AG09309 (cell line): Measurements from ENCODE around the gene CRABP2.
A peak's percentile ranks its signal among the peaks of the same experiment; 100 is the strongest.

ENCODE experiments used
- DNase-seq: peaks from one replicate; pipeline ENCODE4 v3.0.0-alpha.2; 2010; ENCODE audit warnings: low read depth
- H3K4me3 ChIP-seq: 2 replicates; pipeline ENCODE4 v1.5.1; 2011; ENCODE audit warnings: mild to moderate bottlenecking, low read depth, low read length, moderate library complexity; ENCODE audit not compliant: control insufficient read depth
- TF ChIP-seq, protein P1 (sequence below): IDR thresholded peaks from 2 replicates; pipeline ENCODE4 v1.5.1; 2011; ENCODE audit warnings: mild to moderate bottlenecking, low read depth, low read length, inconsistent platforms; ENCODE audit not compliant: insufficient read depth, control insufficient read depth; ENCODE audit errors: missing control alignments

The CRABP2 gene

DNA sequence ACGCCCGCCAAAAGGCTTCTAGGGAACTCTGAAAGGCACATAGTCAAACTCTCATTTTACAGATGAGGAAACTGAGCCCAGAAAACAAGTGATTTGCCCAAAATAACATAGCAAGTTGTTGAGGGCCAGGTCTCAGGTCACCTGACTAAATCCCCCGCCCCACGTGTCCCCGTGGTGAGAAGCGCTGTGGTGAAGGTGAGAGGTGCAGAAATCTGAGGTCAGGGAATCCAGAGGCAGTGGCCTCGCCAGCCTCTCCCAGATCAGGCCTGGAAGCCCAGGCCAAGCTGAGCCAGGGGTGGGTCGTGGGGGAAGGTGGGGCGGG lies 41.0 kb upstream of the CRABP2 start:
- peak overlapping the region; percentile 52 for H3K4me3 ChIP-seq
- DNase-seq, result no peak
- TF ChIP-seq, protein P1, sequence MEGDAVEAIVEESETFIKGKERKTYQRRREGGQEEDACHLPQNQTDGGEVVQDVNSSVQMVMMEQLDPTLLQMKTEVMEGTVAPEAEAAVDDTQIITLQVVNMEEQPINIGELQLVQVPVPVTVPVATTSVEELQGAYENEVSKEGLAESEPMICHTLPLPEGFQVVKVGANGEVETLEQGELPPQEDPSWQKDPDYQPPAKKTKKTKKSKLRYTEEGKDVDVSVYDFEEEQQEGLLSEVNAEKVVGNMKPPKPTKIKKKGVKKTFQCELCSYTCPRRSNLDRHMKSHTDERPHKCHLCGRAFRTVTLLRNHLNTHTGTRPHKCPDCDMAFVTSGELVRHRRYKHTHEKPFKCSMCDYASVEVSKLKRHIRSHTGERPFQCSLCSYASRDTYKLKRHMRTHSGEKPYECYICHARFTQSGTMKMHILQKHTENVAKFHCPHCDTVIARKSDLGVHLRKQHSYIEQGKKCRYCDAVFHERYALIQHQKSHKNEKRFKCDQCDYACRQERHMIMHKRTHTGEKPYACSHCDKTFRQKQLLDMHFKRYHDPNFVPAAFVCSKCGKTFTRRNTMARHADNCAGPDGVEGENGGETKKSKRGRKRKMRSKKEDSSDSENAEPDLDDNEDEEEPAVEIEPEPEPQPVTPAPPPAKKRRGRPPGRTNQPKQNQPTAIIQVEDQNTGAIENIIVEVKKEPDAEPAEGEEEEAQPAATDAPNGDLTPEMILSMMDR, result no peak

DNA sequence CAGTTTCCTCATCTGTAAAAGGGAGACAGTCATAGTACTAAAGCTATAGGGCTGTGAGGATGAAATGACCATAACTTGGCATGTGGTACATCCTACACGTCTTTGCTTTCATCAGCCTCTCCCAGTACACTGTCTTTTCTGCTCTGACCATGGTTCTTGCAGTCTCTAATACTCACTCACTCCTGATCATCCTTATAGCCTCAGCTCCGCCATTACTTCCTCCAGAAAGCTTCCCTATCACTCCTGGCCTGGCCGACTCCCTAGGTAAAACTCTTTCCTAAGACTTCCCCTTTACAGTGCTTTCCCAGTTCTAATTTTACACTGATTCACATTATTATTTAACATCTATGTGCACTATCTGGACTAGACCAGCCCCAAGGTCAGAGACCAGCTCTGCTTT lies 40.5 kb upstream of the CRABP2 start:
- TF ChIP-seq, protein P1, result no peak
- H3K4me3 ChIP-seq, result no peak overlapping the region
- DNase-seq, result no peak

DNA sequence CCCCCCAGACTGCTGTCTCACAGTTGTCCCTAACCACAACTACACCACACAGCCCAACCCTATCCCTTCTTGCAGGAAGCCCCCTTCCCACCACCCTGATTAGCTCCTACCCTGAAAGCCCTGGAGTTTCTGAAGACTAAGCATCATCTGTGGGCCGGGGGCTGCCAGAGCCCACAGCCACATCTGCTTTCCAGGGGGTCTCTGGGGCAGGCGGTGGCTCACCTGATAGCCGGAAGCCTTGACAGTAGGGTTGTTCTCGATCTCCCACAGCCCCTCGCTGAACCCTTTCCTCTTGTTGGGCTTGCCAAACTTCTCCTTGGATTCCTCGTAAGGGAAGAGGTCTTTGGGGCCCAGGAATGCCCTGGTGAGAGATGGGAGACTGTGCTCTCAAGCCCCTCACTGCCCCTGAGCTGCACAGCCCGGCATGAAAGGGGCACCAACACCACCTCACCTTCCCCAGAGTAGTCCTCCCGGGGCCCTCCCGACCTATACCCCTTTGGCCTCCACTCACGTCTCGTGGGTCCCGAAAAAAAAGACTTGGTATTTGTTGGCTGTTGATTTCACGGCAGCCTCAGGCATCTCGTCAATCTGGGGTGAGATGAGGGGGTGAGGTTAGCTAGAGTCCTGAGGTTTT lies 39.5 kb upstream of the CRABP2 start:
- TF ChIP-seq, protein P1, result no peak
- no peak for DNase-seq
- no peak overlapping the region for H3K4me3 ChIP-seq

DNA sequence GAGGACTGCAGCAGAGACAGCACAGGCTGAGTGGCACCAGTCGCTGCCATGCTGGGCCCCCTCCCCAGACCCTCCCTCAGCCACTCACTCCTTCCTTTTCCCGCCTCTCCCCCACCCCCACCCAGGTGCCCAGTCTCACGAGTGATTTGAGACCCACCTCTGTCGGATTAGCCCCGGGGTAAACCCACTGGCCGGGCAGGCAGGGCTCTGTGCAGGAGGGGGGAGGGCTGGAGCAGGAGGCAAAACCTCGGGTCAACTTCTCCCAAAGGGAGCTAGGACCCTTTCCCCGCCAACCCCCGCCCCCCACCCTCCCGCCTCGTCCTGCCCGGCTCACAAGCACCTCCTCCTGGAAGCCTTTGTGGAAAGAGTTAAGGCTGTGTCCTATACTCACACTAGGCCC lies 39.0 kb upstream of the CRABP2 start:
- TF ChIP-seq, protein P1, result no peak
- no peak for DNase-seq
- no peak overlapping the region for H3K4me3 ChIP-seq

DNA sequence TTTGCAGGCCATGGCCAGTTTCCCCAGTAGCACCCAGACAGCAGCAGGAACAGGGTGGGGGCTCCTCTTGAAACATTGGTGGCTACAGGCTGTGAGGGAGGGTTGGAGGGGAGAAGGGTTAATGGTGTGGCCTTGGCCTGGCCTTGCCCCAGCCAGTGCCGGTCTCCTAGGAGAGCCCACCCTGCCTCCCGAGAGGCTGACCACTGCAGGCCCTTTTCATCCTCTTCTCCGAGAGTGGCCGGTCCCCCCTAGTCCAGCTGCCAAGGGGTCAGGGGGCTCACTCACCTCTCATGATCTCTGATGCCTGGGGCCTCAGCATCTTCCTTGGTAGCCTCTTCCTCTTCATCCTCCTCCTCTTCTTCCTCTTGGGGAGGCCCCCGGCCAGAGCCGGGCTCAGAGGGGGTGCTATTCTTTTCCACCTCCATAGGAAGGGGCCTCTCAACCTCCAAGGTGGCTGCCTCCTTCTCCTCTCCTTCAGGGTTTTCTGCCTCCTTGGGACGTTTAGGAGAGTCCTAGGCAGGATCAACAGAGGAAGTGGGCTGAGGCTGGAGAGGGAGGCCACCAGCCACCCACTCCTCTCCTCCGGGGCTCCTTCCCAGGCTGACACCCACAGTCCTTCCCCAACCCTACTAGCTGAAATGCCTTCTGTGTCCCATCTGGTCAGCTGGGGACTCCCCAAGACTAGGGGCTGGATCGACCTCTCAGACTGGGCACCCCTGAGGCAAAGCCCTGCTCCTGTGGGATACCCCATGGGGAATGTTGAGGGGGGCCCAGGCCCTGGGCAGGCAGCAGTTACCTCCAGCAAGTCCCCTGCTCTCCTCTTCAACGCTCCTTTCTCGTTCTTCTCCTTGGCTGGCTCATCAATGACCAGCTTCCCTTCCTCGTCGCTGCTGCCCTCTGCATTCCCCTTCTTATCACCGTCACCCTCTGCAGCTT lies 38.3 kb upstream of the CRABP2 start:
- TF ChIP-seq, protein P1, result no peak
- DNase-seq, result no peak
- H3K4me3 ChIP-seq, result no peak overlapping the region

DNA sequence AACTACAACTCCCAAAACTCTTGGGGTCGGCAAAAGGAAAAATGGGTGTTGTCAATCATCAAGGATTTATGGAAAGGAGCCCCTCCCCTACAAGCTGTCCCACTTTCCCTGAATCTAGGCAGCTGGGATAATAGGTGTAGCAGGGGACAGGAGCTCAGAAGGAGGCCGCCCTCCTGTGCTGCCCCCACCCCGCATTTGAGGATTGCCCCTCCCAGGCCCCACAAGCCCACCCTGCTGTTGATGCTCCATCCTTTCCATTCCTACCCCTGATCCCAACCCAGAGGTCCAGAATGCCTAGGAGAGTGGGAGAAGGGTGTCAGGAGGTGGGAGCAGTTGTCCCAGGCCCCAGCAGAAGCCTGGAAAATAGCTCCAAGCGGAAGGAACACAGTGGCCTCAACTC lies 37.4 kb upstream of the CRABP2 start:
- no peak overlapping the region for H3K4me3 ChIP-seq
- no peak for DNase-seq
- TF ChIP-seq, protein P1, result no peak
